Measurements from ENCODE around the gene ESAM.

ESAM gene

DNA sequence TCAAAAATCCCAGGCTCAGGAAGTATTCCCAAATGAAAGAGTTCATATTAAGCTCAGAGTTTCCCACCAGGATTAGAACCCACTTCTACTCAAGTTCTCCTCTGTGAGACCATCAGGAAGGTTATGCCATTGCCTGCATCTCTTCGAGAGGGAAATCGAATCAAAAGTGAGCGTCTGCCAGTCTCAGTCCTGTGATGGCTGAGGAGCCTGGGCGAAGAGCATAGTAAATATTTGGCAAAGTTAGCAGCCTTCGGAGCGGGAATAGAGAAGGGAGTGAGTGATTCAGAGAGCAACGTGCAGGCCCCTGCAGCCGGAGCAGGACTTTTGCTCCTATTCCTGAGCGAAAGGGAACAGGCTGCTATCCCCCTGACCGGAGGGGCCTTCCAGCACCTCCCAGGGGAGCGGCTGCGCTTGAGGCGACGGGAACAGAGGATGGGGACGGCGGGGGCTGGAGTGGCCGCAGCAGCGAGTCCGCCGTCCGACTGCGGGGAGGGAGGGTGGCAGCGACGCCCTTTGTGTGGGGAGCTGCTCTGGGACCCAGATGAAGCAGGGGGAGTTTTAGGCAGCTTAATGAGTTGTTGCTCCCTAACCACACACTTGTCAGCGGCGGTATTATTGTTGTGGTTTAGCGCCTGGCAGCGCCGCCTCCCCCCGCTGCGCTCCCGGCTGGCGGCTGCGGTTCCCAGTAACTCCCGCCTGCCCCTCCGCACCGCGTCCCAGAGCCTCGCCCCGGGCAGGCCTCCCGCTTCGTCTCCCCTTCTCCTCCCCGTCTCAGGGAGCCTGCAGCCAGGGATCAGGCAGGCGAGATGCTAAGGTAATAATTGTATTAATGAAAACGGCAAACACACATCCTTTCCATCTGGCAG, 44.1 kb downstream of the ESAM start (continued):
- TF ChIP-seq, protein P1, sequence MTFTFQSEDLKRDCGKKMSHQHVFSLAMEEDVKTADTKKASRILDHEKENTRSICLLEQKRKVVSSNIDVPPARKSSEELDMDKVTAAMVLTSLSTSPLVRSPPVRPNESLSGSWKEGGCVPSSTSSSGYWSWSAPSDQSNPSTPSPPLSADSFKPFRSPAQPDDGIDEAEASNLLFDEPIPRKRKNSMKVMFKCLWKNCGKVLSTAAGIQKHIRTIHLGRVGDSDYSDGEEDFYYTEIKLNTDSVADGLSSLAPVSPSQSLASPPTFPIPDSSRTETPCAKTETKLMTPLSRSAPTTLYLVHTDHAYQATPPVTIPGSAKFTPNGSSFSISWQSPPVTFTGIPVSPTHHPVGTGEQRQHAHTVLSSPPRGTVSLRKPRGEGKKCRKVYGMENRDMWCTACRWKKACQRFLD (tag by site-specific recombination; IDR thresholded peaks at IDR 0.05), result no peak
- TF ChIP-seq, protein P2, sequence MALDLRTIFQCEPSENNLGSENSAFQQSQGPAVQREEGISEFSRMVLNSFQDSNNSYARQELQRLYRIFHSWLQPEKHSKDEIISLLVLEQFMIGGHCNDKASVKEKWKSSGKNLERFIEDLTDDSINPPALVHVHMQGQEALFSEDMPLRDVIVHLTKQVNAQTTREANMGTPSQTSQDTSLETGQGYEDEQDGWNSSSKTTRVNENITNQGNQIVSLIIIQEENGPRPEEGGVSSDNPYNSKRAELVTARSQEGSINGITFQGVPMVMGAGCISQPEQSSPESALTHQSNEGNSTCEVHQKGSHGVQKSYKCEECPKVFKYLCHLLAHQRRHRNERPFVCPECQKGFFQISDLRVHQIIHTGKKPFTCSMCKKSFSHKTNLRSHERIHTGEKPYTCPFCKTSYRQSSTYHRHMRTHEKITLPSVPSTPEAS (tag by site-specific recombination; IDR thresholded peaks at IDR 0.05), result no peak
- TF ChIP-seq, protein P3, sequence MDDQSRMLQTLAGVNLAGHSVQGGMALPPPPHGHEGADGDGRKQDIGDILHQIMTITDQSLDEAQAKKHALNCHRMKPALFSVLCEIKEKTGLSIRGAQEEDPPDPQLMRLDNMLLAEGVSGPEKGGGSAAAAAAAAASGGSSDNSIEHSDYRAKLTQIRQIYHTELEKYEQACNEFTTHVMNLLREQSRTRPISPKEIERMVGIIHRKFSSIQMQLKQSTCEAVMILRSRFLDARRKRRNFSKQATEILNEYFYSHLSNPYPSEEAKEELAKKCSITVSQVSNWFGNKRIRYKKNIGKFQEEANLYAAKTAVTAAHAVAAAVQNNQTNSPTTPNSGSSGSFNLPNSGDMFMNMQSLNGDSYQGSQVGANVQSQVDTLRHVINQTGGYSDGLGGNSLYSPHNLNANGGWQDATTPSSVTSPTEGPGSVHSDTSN (CRISPR knock-in tag; IDR thresholded peaks at IDR 0.05), result no peak
- no peak for TF ChIP-seq ZNF48 (tag by site-specific recombination; IDR thresholded peaks at IDR 0.05)
- TF ChIP-seq, protein P4, sequence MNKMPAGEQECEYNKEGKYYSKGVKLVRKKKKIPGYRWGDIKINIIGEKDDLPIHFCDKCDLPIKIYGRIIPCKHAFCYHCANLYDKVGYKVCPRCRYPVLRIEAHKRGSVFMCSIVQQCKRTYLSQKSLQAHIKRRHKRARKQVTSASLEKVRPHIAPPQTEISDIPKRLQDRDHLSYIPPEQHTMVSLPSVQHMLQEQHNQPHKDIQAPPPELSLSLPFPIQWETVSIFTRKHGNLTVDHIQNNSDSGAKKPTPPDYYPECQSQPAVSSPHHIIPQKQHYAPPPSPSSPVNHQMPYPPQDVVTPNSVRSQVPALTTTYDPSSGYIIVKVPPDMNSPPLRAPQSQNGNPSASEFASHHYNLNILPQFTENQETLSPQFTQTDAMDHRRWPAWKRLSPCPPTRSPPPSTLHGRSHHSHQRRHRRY (tag by site-specific recombination; IDR thresholded peaks at IDR 0.05), result no peak
- TF ChIP-seq ZNF549 (tag by site-specific recombination; IDR thresholded peaks at IDR 0.05), result no peak
- TF ChIP-seq ZEB2 (tag by site-specific recombination; IDR thresholded peaks at IDR 0.05), result peak; percentile 46; the same call in 1 of the 2 replicates
- TF ChIP-seq ZNF785 (tag by site-specific recombination; IDR thresholded peaks at IDR 0.05), result no peak
- TF ChIP-seq, protein P5, sequence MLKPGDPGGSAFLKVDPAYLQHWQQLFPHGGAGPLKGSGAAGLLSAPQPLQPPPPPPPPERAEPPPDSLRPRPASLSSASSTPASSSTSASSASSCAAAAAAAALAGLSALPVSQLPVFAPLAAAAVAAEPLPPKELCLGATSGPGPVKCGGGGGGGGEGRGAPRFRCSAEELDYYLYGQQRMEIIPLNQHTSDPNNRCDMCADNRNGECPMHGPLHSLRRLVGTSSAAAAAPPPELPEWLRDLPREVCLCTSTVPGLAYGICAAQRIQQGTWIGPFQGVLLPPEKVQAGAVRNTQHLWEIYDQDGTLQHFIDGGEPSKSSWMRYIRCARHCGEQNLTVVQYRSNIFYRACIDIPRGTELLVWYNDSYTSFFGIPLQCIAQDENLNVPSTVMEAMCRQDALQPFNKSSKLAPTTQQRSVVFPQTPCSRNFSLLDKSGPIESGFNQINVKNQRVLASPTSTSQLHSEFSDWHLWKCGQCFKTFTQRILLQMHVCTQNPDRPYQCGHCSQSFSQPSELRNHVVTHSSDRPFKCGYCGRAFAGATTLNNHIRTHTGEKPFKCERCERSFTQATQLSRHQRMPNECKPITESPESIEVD (tag by site-specific recombination; IDR thresholded peaks at IDR 0.05), result no peak
- TF ChIP-seq, protein P6, sequence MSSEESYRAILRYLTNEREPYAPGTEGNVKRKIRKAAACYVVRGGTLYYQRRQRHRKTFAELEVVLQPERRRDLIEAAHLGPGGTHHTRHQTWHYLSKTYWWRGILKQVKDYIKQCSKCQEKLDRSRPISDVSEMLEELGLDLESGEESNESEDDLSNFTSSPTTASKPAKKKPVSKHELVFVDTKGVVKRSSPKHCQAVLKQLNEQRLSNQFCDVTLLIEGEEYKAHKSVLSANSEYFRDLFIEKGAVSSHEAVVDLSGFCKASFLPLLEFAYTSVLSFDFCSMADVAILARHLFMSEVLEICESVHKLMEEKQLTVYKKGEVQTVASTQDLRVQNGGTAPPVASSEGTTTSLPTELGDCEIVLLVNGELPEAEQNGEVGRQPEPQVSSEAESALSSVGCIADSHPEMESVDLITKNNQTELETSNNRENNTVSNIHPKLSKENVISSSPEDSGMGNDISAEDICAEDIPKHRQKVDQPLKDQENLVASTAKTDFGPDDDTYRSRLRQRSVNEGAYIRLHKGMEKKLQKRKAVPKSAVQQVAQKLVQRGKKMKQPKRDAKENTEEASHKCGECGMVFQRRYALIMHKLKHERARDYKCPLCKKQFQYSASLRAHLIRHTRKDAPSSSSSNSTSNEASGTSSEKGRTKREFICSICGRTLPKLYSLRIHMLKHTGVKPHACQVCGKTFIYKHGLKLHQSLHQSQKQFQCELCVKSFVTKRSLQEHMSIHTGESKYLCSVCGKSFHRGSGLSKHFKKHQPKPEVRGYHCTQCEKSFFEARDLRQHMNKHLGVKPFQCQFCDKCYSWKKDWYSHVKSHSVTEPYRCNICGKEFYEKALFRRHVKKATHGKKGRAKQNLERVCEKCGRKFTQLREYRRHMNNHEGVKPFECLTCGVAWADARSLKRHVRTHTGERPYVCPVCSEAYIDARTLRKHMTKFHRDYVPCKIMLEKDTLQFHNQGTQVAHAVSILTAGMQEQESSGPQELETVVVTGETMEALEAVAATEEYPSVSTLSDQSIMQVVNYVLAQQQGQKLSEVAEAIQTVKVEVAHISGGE (tag by site-specific recombination; conservative IDR thresholded peaks at IDR 0.05; ENCODE audit: low read depth), result no peak
- TF ChIP-seq FEZF1 (tag by site-specific recombination; IDR thresholded peaks at IDR 0.05), result peak; percentile 47
- TF ChIP-seq ZNF561 (tag by site-specific recombination; IDR thresholded peaks at IDR 0.05; ENCODE audit: borderline replicate concordance), result peak; percentile 51; the same call in 1 of the 2 replicates
- TF ChIP-seq, protein P7, sequence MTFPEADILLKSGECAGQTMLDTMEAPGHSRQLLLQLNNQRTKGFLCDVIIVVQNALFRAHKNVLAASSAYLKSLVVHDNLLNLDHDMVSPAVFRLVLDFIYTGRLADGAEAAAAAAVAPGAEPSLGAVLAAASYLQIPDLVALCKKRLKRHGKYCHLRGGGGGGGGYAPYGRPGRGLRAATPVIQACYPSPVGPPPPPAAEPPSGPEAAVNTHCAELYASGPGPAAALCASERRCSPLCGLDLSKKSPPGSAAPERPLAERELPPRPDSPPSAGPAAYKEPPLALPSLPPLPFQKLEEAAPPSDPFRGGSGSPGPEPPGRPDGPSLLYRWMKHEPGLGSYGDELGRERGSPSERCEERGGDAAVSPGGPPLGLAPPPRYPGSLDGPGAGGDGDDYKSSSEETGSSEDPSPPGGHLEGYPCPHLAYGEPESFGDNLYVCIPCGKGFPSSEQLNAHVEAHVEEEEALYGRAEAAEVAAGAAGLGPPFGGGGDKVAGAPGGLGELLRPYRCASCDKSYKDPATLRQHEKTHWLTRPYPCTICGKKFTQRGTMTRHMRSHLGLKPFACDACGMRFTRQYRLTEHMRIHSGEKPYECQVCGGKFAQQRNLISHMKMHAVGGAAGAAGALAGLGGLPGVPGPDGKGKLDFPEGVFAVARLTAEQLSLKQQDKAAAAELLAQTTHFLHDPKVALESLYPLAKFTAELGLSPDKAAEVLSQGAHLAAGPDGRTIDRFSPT (tag by site-specific recombination; IDR thresholded peaks at IDR 0.05), result peak; percentile 55; the same call in 1 of the 2 replicates
- TF ChIP-seq, protein P8, sequence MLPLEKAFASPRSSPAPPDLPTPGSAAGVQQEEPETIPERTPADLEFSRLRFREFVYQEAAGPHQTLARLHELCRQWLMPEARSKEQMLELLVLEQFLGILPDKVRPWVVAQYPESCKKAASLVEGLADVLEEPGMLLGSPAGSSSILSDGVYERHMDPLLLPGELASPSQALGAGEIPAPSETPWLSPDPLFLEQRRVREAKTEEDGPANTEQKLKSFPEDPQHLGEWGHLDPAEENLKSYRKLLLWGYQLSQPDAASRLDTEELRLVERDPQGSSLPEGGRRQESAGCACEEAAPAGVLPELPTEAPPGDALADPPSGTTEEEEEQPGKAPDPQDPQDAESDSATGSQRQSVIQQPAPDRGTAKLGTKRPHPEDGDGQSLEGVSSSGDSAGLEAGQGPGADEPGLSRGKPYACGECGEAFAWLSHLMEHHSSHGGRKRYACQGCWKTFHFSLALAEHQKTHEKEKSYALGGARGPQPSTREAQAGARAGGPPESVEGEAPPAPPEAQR (tag by site-specific recombination; IDR thresholded peaks at IDR 0.05), result no peak
- no peak; the same call in 1 of the 2 replicates for TF ChIP-seq ZFHX2 (tag by site-specific recombination; conservative IDR thresholded peaks at IDR 0.05)
- no peak for TF ChIP-seq ZNF837 (tag by site-specific recombination; IDR thresholded peaks at IDR 0.05)
- TF ChIP-seq, protein P9, sequence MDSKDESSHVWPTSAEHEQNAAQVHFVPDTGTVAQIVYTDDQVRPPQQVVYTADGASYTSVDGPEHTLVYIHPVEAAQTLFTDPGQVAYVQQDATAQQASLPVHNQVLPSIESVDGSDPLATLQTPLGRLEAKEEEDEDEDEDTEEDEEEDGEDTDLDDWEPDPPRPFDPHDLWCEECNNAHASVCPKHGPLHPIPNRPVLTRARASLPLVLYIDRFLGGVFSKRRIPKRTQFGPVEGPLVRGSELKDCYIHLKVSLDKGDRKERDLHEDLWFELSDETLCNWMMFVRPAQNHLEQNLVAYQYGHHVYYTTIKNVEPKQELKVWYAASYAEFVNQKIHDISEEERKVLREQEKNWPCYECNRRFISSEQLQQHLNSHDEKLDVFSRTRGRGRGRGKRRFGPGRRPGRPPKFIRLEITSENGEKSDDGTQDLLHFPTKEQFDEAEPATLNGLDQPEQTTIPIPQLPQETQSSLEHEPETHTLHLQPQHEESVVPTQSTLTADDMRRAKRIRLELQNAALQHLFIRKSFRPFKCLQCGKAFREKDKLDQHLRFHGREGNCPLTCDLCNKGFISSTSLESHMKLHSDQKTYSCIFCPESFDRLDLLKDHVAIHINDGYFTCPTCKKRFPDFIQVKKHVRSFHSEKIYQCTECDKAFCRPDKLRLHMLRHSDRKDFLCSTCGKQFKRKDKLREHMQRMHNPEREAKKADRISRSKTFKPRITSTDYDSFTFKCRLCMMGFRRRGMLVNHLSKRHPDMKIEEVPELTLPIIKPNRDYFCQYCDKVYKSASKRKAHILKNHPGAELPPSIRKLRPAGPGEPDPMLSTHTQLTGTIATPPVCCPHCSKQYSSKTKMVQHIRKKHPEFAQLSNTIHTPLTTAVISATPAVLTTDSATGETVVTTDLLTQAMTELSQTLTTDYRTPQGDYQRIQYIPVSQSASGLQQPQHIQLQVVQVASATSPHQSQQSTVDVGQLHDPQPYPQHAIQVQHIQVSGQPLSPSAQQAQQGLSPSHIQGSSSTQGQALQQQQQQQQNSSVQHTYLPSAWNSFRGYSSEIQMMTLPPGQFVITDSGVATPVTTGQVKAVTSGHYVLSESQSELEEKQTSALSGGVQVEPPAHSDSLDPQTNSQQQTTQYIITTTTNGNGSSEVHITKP (tag by site-specific recombination; IDR thresholded peaks at IDR 0.05), result peak; percentile 62
